Neural cell (in vitro differentiated cells): Measurements from ENCODE around the gene TNFRSF12A. TPM values are rescaled to one million over a fixed set of nuclear protein-coding genes. Genes with fewer than 3 reads are reported as not detected.

Experiments
- H2AFZ ChIP-seq: fragments of 200-600, 300-800 bp; sonication (generic), shearing (Covaris generic); 2 replicates; pipeline ENCODE4 v1.6.0; 2014; ENCODE audit warnings: low read depth, mild to moderate bottlenecking, antibody characterized with exemption, low read length, moderate library complexity
- H3F3A ChIP-seq: fragments of 200-600 bp; shearing (Covaris generic); 2 replicates; pipeline ENCODE4 v1.6.1; 2016; ENCODE audit warnings: mild to moderate bottlenecking, moderate library complexity, mixed read lengths, antibody characterized with exemption, low read length; ENCODE audit not compliant: insufficient read depth, poor library complexity, severe bottlenecking
- H3K27ac ChIP-seq: fragments of 200-600, 300-800 bp; sonication (generic), shearing (Covaris generic); 2 replicates; pipeline ENCODE4 v1.5.1; 2014; ENCODE audit warnings: mild to moderate bottlenecking, low read length, moderate library complexity
- H3K27me3 ChIP-seq: fragments of 300-800, 200-600 bp; sonication (generic), shearing (Covaris generic); 2 replicates; pipeline ENCODE4 v1.6.0; 2014; ENCODE audit warnings: mild to moderate bottlenecking, low read depth, low read length, moderate library complexity; ENCODE audit not compliant: insufficient read depth
- H3K36me3 ChIP-seq: fragments of 300-800, 200-600 bp; sonication (generic), shearing (Covaris generic); 2 replicates; pipeline ENCODE4 v1.5.1; 2014; ENCODE audit warnings: mild to moderate bottlenecking, antibody characterized with exemption, low read length, moderate library complexity; ENCODE audit not compliant: insufficient read depth
- H3K4me2 ChIP-seq: fragments of 300-800, 200-600 bp; sonication (generic), shearing (Covaris generic); 2 replicates; pipeline ENCODE4 v1.6.0; 2014; ENCODE audit warnings: mild to moderate bottlenecking, low read length
- H3K4me3 ChIP-seq: fragments of 300-800, 200-600 bp; sonication (generic), shearing (Covaris generic); 2 replicates; pipeline ENCODE4 v1.5.1; 2014; ENCODE audit warnings: mild to moderate bottlenecking, low read length, moderate library complexity
- H3K79me2 ChIP-seq: fragments of 200-600 bp; shearing (Covaris generic); replicated peaks from 2 replicates; pipeline ENCODE4 v1.6.0; 2014; ENCODE audit warnings: mild to moderate bottlenecking, low read length, moderate library complexity; ENCODE audit not compliant: insufficient read depth
- H3K9ac ChIP-seq: fragments of 300-800, 200-600 bp; sonication (generic), shearing (Covaris generic); 2 replicates; pipeline ENCODE4 v1.6.1; 2016; ENCODE audit warnings: mild to moderate bottlenecking, low read length, mixed read lengths
- H3K9me2 ChIP-seq: fragments of 200-600 bp; shearing (Covaris generic); 2 replicates; pipeline ENCODE4 v1.6.1; 2016; ENCODE audit warnings: mild to moderate bottlenecking, low read length, mixed read lengths; ENCODE audit not compliant: insufficient read depth
- H3K9me3 ChIP-seq: fragments of 200-600, 300-800 bp; sonication (generic), shearing (Covaris generic); 2 replicates; pipeline ENCODE4 v1.6.1; 2016; ENCODE audit warnings: mild to moderate bottlenecking, mixed run types, low read length, moderate library complexity, mixed read lengths
- H4K20me1 ChIP-seq: fragments of 200-600 bp; shearing (Covaris generic); 2 replicates; pipeline ENCODE4 v1.6.1; 2016; ENCODE audit warnings: mild to moderate bottlenecking, mixed run types; ENCODE audit not compliant: insufficient read depth
- CTCF ChIP-seq: fragments of 450-650 bp; IDR thresholded peaks from 2 replicates; pipeline ENCODE4 v1.5.1; 2014; ENCODE audit warnings: antibody characterized with exemption, mild to moderate bottlenecking, moderate library complexity; ENCODE audit not compliant: poor library complexity, severe bottlenecking
- EP300 ChIP-seq: fragments of 450-650 bp; conservative IDR thresholded peaks from 2 replicates; pipeline ENCODE4 v1.6.1; 2014; ENCODE audit warnings: antibody characterized with exemption, mild to moderate bottlenecking, moderate library complexity; ENCODE audit not compliant: poor library complexity, severe bottlenecking
- EZH2 ChIP-seq: fragments of 200-600, 300-800 bp; shearing (Covaris generic), sonication (generic); IDR thresholded peaks from 2 replicates; pipeline ENCODE4 v1.6.1; 2014; ENCODE audit warnings: antibody characterized with exemption, low read length, borderline replicate concordance, mild to moderate bottlenecking; ENCODE audit not compliant: insufficient read depth, poor library complexity, severe bottlenecking
- MXI1 ChIP-seq: fragments of 450-650 bp; conservative IDR thresholded peaks from 2 replicates; pipeline ENCODE4 v1.6.1; 2014; ENCODE audit warnings: antibody characterized with exemption, mild to moderate bottlenecking; ENCODE audit not compliant: poor library complexity, severe bottlenecking
- POLR2AphosphoS5 ChIP-seq: IDR thresholded peaks from 2 replicates; pipeline ENCODE4 v1.6.1; 2012
- RAD21 ChIP-seq: fragments of 450-650 bp; conservative IDR thresholded peaks from 2 replicates; pipeline ENCODE4 v1.6.1; 2014; ENCODE audit warnings: antibody characterized with exemption, mild to moderate bottlenecking, moderate library complexity
- SMC3 ChIP-seq: fragments of 450-650 bp; conservative IDR thresholded peaks from 2 replicates; pipeline ENCODE4 v1.6.1; 2014; ENCODE audit warnings: antibody characterized with exemption, mild to moderate bottlenecking, moderate library complexity; ENCODE audit not compliant: poor library complexity
- TAF1 ChIP-seq: IDR thresholded peaks from 2 replicates; pipeline ENCODE4 v1.6.1; 2012; ENCODE audit warnings: low read depth
- polyA plus RNA-seq: library from polyadenylated mRNA; depleted of rRNA; stranded (reverse); fragments of >200 nt; gene quantifications from 2 replicates; pipeline ENCODE4 v1.2.3, GENCODE V29; 2014
- TF ChIP-seq, protein P1 (sequence below): IDR thresholded peaks from 2 replicates; pipeline ENCODE4 v1.6.1; 2012; ENCODE audit warnings: borderline replicate concordance

The TNFRSF12A gene
- polyA plus RNA-seq, 1 donor from 2014 or later = 2.3 TPM

GRCh38 chr16:3027489-3027795 lies 7.3 kb downstream of the TNFRSF12A start:
- Histone ChIP-seq H3K27ac (no peak overlapping the region), H3K36me3 (no peaks in the 10 kb centered on the region), H3K9ac (no peak overlapping the region), H3K4me3 (no peak overlapping the region), H3K9me3 (no peaks in the 10 kb centered on the region), H3K9me2 (no peaks in the 10 kb centered on the region), H3K27me3 (peaks cover 4% of the 10 kb centered on the region), H3K79me2 (no peaks in the 10 kb centered on the region), H3F3A (no peaks in the 10 kb centered on the region), H4K20me1 (no peaks in the 10 kb centered on the region), H2AFZ (no peak overlapping the region), H3K4me2 (no peak overlapping the region)
- TF ChIP-seq MXI1 (no peak), TAF1 (no peak), POLR2AphosphoS5 (no peak), RAD21 (no peak), EP300 (no peak), CTCF (no peak), EZH2 (no peak), SMC3 (no peak)
- TF ChIP-seq, protein P1, sequence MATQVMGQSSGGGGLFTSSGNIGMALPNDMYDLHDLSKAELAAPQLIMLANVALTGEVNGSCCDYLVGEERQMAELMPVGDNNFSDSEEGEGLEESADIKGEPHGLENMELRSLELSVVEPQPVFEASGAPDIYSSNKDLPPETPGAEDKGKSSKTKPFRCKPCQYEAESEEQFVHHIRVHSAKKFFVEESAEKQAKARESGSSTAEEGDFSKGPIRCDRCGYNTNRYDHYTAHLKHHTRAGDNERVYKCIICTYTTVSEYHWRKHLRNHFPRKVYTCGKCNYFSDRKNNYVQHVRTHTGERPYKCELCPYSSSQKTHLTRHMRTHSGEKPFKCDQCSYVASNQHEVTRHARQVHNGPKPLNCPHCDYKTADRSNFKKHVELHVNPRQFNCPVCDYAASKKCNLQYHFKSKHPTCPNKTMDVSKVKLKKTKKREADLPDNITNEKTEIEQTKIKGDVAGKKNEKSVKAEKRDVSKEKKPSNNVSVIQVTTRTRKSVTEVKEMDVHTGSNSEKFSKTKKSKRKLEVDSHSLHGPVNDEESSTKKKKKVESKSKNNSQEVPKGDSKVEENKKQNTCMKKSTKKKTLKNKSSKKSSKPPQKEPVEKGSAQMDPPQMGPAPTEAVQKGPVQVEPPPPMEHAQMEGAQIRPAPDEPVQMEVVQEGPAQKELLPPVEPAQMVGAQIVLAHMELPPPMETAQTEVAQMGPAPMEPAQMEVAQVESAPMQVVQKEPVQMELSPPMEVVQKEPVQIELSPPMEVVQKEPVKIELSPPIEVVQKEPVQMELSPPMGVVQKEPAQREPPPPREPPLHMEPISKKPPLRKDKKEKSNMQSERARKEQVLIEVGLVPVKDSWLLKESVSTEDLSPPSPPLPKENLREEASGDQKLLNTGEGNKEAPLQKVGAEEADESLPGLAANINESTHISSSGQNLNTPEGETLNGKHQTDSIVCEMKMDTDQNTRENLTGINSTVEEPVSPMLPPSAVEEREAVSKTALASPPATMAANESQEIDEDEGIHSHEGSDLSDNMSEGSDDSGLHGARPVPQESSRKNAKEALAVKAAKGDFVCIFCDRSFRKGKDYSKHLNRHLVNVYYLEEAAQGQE = no peak

- H3K27ac ChIP-seq = no peak overlapping the region
- H3K27me3 ChIP-seq = peaks cover 9% of the 10 kb centered on the region
- peak overlapping the region; percentile 48 for H3K9ac ChIP-seq
- H2AFZ ChIP-seq = no peak overlapping the region
- H3K4me2 ChIP-seq = no peak overlapping the region
- no peaks in the 10 kb centered on the region for H3F3A ChIP-seq
- H3K9me2 ChIP-seq = no peaks in the 10 kb centered on the region
- H3K4me3 ChIP-seq = peak overlapping the region; percentile 61
- no peak for TF ChIP-seq TAF1
- peak; percentile 52 for TF ChIP-seq RAD21
- no peak for TF ChIP-seq EZH2
- no peak for TF ChIP-seq EP300
- peak; percentile 50 for TF ChIP-seq SMC3
- TF ChIP-seq CTCF = peak; percentile 75
- TF ChIP-seq, protein P1 = no peak
- H3K36me3 ChIP-seq = no peaks in the 10 kb centered on the region
- no peaks in the 10 kb centered on the region for H3K9me3 ChIP-seq
- no peaks in the 10 kb centered on the region for H4K20me1 ChIP-seq
- H3K79me2 ChIP-seq = no peaks in the 10 kb centered on the region
These were observed 8.0 kb downstream of the TNFRSF12A start for GRCh38 chr16:3027983-3028715.
